HS-5 (cell line): ENCODE data around the gene TEX29.

ENCODE experiments used
- DNase-seq: peaks from one replicate; pipeline ENCODE4 v3.0.0-alpha.2; 2012; ENCODE audit warnings: low read depth

Gene TEX29

DNA sequence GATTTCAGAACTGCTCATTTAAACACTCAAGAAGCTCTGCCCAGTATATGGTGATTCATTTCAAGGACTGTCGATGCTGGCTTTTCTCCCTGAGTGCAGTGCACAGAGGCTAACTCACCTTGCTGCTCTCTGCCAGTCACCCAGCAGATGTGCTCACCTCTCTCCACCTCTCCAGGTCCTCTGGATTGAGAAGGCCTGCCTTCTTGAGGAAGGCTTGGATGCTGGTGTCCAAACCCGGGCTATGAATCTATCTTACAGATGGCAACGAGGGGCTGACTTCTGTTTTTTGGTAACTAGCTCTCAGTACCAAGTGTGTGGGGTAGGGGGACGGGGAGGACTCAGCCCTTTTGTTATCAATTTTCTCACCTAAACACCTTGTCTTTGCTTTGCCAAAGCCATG is 47.6 kb downstream of the TEX29 start:
- no peak for DNase-seq

DNA sequence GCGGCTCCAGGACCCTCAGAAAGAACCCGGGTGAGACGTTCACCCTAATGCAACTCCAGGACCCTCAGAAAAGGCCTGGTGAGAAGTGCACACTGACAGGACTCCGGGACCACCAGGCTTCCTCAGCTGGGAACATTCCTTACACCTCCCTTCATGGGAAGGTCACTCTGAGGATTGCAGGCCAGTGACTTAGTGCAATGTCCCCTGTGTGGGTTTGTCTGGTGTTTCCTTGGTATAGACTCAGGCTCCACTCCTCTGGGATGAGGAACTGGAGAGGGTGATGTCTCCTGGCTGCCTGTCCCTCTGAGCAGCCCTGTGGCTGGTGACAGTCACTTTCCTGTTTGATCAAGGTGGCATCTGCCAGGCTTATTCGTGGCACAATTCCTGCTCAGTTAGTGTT is 49.7 kb downstream of the TEX29 start:
- DNase-seq, result no peak

DNA sequence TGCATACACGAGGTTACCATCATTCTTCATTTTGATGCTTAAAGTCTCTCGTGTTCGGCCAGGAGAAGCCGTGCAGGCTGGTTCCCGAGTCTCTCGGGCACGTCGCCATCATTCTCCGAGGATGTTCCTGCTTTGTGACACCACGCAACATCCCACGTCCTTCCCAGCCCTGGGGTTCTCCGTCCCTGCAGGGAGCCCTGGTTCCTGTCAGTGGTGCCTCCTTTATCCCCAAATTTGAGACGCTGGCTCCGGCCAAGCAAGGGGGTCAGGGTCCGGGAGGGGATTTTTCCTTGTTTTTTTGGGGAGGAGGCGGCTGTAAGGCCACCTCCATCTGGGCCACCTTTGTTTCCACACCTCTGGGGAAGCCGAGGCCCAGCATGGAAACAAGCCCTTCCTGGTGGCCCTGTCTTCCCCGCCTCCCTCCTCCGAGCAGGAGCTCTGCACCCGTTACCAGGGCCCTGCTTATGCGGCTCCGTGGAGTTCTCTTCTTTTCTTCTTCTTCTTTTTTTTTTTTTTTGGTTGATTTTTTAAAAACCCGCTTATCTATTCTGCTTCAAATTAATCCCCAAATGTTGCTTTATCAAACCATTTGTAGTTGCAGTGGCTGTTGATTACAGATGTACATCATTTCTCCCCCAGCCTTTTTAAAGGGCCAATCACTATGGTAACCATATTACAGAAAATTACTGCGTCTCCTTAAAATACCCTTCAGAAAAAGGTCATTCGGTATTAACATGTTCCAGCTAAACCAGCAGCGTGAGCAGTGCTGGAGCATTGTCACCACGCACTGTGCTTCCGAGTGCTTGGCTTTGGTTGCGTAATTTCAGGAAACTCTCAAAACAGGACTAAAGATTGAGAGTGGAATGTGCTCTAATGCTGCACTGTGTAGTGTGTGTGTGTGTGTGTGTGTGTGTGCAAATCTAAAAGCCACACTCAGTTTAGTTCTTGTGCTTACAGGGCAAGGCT is 50.4 kb downstream of the TEX29 start:
- DNase-seq, result no peak

DNA sequence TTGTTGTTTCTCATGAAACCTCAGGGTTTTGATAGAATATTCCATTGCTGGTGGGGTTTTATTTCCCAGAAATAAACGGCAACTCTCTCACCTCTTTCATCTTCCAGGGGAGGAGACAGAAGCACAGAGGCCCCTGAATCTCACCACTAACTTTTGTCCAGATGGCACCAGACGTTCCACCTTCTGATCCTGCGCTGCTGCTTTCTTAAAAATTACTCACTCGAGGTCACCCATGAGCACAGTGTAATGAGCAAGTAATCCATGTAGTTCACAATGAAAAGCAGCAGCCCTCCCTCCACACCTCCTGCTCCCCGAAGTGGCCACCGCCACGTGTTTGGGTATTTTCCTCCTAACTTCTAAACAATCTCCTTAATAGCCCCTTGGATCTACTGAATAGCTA is 51.3 kb downstream of the TEX29 start:
- no peak for DNase-seq

DNA sequence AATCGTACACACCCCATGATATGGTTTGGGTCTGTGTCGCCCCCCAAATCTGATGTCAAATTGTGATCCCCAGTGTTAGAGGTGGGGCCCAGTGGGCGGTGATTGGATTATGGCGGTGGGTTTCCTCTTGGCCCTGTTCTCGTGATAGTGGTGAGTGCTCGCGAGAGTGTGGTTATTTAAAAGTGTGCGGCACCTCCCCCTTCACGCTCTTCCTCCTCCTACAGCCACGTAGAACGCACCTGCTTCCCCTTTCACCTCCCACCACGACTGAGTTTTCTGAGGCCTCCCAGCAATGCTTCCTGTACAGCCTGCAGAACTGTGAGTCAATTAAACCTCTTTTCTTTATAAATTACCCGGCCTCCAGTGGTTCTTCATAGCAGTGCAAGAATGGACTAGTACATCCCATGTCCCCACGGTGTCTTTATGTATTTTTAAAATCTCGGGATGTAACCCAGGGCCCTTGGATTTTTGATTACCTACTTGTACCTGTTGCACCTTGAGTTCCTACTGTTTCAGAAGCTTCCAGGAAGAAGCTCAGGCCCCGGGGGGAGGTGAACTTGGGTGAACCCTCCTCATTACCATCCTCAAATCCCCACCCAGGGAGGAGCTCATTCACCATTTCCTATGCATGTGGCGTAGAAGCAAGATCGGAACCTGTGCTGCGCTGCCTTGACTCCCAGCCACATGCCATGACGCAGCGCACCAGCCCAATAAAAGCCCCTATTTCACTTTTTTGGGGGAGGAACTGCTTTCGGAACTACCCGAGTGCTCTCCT is 52.4 kb downstream of the TEX29 start:
- no peak for DNase-seq

DNA sequence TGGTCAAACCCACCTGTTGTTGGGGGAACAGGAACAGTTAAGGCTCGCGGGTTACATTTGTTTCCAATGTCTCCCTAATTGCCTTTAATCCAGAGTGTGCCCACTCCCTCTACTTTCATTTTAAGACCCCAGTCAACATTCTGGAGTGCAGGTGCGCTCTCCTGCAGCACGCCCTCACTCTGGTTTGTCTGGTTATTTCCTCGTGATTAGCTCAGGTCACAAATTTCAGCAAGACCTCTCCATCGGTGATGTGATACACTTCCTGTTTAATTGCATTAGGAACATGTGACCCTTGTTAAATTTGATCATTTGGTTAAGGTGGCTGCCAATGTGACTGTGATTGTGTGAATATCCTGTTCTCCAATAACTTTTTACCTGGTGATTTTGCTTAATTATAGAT is 53.0 kb downstream of the TEX29 start:
- DNase-seq, result no peak

DNA sequence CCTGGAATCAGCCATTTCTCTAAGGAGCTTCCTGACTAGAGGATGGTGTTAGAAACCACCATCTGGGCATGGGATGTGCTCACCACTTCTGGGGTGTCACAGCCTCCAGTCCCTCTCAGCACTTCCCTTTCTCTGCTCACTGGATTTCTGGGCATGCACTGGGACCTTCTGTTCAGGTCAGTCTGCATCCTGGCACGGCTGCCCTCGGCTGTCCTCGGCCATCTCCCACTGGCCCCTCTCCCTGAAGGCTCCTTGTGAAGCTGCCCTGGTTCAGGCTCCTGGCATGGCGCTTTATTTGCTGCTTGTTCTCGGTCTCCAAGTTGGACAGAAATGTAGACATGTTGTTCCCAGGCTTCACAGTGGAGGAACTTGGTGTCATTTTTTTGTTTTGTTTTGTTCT is 60.0 kb downstream of the TEX29 start:
- DNase-seq, result no peak

DNA sequence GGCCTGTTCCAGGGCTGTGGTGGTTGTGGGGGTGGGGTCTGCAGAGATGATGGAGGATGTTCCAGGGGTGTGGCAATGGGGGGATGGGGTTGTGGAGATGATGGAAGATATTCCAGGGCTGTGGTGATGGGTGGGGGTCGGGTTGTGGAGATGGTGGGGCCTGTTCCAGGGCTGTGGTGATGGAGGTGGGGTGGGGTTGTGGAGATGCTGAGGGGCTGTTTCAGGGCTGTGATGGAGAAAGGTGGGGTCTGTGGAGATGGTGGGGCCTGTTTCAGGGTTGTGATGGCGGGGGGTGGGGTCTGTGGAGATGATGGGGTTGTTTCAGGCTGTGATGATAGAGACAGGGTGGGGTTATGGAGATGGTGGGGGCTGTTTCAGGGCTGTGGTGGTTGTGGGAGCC is 62.0 kb downstream of the TEX29 start:
- no peak for DNase-seq

DNA sequence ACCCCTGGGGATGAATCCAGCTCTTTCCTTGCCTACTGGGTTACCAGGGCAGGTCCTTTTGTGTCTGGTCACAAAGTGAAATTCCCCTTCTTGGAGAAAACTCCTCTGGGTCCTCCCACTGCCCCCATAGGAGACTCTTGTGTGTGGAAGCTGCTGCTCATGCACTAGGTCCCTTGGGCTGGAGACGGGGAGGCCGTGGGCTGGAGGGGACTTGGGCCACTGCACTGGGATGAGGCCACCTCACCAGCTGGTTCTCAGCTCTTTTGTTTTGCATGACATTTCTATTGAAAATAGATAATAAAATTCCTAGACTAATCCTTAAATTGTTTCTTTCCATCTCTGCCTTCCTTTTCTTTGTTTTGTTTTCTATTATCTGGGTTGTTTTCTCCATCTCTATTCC is 62.4 kb downstream of the TEX29 start:
- no peak for DNase-seq

DNA sequence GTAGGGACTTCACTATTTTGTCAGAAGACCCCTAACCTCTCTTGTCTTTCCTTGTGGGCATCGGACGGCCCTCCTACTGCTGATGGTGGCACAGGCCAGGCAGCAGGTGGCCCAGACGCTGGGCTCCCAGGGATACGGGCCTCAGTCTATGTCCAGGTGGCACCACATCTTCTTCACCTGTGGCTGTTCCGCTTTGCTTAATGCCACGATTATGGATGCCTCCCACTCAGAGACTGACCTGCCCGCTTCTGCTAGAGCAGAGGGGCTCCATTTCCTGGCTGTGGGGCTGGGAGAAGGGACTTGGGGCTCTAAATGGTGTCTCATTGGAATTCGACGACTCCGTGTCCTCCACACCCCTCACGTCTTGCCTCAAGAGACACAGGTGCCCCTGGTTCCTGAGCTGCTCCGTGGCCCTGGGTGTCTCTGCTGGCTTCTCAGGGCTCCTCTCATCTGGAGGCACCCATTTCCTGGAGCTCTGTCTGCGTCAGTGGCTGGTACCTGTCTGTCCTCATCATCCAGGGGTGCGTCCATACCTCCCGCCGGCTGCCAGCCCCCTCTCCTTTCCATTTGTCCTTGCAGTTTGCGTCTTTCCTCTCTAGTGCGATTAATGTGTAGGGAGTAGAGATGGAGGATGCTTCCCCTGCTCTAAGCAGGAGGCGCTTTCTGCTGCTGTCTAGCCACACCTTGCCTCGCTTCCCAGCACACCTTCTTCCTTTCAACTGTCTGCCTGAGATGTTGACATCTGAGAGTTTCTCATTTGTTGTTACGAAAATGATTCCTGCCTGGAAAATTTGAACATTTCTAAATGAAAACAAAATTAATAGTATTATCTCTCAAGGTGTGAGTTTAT is 63.4 kb downstream of the TEX29 start:
- no peak for DNase-seq

DNA sequence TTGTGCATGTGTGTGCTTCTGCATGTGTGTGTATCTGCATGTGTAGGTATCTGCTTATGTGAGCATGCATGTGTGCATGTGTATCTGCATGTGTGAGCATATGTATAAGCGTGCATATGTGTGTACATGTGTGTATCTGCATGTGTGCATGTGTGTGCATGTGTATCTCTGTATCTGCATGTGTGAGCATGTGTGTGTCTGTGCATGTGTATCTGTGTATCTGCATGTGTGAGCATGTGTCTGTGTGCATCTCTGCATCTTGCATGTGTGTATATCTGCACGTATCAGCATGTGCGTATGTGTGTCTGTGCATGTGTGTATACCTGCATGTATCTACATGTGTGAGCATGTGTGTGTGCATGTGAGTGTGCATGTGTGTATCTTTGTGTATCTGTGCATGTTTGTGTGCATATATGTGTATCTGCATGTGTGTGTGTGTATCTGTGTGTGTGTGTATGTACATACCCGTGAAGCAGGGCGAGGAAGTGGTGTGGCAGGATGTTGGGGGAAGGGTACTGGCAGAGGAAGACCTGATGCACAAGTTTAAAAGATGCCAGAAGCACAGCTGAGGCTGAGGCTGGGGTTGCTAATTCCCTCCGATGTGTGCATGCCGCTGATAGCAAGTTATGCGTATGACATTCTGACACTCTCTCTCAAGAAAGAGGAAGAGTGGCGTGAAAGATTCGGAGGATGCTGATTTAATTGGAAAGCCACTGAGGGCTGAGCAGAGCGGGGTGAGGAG is 64.2 kb downstream of the TEX29 start:
- DNase-seq, result no peak

DNA sequence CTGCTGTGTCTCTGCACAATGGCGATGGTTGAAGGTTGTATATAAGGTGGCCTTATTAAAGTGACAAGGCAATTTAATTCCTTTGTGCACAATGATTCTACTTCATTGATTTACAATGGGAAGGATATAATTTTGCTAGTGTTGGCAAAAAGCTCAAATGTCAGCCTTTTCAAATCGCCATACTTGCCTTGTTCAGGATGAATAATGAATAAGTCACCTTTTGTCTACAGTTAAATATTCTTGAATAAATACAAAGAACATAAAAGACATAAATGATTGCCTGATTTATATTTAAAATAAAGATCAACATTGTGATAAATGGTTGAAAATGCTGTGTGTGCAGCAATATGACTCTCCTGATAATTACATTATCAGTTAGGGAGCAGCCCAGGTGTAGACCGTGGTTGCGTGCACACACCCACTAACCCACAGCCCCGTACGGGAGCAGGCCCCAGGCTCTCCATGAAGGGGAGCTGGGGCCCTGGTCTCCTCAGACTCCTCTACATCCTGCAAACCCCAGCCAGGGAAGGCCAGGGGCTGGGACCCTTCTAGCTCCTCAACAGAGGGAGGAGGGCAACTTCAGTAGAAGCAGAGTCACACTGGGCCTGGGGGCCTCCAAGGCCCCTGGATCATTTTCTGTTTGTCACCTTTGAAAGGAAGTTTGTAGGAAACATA is 64.9 kb downstream of the TEX29 start:
- no peak for DNase-seq

DNA sequence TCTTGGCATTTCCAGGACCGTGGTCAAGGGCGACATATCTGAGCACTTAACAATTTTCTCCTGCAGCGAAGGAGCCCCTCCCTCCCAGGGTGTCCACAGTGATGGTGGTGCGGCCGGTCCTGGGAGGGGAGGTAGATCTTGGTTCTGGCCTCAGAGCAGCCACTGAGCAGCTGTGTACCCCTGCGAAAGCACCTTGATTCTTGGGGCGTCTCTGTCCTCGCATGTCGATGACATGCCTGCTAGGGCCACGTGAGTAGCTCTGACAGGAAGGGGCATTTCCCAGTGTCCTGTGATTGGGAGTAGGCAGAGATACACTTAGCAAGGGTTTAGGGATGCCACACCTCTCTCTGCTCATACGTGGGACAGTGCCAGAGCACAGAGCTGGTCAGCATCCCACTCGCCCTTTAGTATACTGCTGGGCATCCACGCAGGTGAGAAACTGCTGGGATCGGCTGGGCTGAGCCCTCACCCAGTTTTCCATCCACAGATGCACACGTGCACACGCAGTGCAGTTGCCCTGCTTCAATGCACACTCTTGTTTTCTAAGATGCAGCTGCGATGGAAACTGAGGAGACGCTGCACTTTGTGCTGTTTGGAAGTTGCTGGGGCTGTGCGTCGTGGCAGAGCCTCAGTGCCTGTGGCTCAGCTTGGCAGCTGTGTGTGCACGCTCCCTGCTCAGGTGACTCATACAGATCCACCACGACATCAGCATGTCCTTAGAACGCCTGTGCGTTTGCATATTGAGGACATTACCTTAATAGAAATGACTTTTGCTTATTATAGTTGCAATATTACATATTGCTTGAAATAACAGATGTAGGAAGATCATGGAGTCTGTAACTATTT is 66.8 kb downstream of the TEX29 start:
- no peak for DNase-seq

DNA sequence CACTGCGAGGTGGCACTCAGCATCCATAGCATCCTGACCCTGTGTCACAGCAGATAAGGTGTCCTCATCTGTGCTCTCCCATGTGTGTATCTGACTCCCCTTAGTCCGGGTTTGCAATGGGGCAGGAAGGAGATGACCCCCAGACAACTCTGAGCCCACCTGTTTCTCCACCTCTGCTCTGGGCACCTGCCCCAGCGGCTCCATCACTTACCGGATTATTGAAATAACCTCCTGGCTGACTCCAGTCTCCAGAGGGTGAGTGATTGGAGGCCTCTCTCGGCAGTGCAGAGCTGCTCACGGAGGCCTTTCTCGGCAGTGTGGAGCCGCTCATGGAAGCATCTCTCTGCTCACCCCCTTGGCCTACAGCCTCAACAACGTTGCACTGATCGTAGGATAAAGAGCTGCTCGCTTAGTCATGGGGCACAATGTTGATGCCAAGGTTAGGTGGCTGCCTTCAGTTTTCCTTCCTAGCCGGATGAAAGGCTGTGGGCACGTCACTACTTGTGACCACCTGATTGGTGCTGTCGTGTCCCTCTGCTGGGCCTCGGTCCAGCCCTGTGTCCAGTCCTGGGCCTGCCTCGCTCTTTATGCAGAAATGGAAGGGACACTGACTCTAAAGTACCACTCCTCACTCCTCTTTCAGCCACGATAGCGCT is 67.6 kb downstream of the TEX29 start:
- no peak for DNase-seq

DNA sequence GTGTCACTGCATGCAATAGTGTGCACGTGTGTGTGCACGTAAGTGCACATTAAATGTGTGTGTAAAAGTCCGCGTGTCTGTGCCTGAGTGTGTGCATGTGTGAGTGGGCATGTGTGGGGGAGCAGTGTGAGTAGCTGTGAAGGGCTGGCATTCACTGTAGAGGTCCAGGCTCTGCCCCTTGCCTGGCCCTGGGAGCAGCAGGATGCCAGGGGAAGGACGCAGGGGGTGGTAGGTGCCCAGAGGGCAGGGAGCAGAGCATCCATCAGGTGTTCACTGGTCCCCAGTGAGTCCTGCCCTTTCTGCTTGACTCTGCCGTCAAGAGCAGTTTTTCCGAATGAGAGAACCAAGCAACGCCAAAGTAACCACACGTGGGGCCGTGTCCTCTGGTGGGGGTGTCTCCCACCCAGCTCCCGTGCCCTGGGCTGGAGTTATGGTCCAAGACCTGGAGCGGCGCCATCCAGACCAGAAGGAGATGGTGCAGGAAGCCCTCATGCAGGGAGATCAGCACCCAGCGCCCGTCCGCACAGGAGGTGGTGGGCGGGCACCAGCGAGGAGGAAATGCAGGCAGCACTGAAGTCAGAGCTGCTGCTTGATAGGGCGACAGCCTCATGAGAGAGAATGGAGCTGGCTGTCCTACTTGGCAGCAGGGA is 68.5 kb downstream of the TEX29 start:
- DNase-seq, result no peak

DNA sequence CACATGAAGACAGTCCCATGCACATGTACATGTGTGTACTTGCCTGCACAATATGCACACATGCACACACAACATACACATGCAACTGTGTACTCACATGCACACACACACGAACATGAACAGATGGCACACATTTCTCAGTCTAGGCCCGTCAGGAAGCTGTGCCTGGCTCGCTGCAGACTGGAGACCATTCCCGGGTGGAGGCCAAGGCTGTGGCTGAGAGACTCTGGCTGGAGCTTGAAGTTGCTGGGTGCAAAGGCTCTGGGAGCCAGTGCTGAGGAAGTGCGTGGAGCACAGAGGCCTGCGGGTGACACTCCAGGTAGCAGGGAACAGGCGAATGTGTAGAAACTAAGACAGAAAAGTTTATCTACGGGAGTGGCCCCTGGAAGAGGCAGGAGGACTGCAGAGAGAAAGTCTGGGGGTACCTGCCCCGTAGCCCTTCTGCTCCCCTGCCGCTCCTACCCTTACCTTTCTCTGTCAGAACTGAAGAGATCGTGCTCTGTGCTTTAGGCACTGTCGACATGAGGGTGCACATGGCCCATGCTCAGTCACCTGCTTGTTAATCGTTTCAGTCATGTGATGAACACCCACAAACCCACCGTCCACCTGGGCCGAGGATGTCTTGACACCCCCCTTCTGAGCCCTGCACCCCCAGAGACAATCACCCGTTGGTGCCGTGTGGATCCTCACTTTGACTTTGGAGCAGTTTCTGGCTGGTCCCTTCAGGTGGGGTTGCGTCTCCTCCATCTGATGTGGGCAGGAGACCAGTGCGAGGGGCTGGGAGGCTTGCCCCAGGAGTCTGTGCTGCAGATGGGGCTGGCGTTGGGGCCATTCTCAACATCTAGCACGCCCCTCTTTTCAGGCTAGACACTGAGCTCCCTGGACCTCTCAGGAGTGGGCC is 69.4 kb downstream of the TEX29 start:
- DNase-seq, result no peak

DNA sequence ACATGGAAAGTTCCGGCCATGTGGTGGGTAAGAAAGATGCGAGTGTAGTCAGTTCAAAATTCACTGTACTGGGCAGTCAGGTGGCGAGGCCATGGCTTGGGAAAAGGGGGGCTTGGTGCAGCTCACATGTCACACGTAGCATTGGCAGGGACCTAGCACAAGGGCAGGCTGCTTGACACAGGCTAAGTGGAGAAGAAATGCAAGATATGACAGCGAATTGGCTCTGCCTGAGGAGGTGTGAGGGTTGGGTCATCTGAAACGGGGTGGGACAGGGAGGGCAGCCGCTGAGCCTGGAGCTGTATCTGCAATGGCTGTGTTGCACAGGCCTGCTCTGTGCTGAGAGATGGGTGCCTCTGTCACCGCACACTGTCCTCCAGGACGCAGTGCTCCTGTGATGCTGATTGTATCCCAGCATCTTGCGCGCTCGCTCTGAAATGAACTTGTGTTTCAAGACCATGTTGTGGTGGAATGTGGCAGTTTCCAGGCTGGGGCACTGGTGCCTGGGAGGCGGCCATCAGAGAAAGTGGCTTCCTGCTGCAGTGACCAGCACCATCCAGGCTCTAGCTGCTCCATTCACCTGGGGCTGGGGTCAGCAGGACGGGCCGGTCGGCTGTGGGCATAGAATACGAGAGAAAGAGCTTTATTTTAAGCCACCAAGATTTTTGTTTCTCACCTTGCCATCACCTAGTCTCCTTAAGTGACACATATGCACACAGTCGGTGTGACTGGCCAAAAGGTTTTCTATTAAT is 70.3 kb downstream of the TEX29 start:
- no peak for DNase-seq
